NCI-H446 treated with DMSO at 0.1 percent for 48 hours (cell line): ENCODE measurements around the gene RFPL3.
"Not testable (repeated sequence)": the region's sequence is repeated elsewhere in the genome, so short reads cannot be mapped to it uniquely, and the experiment has no call there.

Experiments
- DNase-seq: peaks from one replicate; lab custom pipeline; 2025; lab: John Stamatoyannopoulos, UW

Gene RFPL3

DNA sequence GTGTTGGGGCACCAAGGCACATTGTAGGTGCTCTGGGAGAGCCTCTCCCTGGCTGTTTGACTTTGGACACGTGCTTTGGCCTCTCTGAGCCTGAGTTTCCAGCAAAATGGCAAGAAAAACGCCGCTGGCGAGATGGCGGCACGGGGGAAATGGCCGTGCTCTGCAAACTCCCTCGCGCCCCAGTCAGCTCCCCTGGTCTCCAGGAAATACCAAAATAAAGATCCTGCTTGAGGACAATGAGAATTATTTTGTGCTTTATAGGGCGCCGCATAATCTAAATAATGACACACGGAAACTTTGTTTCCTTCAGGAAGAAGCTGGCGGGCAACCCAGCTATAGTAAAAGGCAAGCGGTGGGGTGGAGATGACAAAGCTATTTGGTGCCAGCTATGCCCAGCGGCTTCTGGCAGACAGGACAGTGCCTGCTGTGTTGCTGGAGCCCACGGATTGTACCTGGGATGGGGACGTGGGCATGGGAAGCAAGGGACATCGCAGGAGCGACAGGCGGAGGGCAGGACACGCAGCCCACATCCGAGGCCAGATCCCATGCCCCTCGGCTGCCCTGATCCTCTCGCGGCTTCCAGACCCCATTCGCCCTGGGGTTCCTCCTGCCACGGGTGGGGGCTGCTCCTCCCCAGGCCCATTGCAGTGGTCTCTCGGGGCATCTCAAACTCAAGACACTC, 26.3 kb upstream of the RFPL3 start:
- no peak for DNase-seq

DNA sequence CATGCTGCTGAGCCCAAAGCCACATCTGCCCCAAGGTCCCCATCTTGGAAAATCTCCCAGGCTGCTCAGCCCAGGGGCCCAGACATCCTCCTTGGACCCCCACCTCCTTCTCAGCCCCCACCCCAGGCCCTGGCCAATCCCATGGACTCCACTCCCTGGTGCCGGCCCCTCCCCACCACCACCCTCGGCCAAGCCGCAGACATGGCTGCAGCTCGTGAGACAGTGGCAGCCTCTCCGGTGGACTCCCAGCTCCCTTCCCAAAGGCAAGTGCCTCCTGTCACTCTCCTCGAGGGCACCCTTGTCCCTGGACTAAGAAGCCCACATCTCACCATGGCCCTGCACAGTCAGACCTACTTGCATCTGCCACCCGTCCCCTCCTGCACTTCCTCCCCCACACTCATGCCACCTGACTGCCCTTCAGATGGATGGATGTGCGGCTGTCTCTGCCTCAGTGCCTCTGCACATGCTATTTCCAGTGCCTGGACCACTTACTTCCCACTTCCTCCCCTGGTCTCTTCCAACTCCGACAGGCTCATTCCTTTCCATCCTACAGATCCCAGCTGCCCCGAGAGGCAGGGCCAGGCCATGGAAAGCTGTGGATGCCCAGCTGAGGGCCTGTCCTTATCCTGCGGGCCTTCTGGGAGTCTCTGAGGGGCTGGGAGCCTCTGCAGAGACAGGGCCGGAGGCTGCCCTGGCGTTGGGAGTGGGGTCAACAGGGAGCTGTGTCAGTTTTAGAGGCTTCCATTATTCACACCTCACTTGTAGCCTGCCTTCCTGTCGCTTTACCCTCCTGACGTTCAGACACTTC, 25.5 kb upstream of the RFPL3 start:
- no peak for DNase-seq

DNA sequence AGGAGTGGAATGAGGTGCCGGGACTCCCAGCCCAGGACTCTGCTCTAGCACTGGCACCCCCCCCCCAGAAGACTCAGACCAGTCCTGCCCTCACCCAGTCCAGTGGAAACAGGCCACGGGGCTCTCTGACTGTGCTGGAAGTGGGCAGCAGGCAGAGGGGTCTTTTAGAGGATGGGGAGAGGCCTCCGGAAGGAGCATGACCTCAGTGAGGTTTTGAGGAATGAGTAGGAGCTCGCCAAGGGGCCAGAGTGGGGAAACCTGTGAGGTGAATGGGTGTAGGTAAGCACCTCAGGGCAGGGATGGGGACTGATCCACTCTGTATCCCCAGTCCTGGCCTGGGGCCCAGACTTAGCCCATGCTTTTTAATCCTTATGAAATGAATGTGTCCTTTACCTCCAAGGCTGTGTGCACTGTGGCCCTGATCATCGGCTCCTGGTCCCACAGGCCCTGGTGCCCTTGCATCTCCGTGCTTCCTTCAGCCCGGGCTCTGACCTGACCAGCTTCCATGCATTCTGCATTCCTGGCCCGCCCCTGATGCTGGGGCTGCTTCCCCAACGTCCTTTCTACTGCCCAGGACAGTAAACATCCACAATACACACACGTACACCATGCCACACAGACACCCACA, 24.4 kb upstream of the RFPL3 start:
- no peak for DNase-seq

DNA sequence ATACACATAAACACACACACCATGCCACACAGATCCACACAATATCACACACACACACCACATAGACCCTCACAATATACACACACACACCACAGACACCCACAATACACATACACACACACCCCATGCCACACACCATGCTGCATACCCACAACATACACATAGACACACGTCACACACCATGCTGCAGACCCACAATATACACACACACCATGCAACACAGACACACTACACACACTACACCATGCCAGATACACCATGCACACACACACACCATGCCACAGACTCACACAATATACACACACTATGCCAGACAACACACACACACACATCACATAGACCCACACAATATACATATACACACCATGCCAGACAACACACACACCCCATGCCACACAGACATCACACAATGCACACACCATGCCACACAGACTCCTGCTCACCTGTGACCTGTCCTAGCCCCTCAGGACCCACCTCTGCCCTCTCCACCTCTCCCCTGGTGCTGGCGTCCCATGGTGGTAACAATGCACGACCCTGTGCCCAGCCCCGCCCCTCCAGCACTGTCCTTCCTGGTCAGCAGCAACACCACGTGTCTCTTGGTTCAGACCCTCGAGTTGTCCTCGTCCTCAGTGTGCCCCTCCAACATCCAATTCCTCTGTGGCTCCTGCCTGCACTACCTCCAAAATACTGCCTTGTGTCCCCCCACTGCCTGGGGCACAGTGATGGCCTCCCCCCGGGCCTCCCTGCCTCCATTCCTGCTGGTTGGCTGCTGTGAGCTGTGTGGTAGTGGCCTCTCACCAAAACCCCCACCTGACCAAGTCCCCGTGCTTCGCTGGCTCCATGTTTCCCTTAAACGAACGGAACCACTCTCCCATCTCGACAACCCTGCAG, 23.7 kb upstream of the RFPL3 start:
- no peak for DNase-seq

DNA sequence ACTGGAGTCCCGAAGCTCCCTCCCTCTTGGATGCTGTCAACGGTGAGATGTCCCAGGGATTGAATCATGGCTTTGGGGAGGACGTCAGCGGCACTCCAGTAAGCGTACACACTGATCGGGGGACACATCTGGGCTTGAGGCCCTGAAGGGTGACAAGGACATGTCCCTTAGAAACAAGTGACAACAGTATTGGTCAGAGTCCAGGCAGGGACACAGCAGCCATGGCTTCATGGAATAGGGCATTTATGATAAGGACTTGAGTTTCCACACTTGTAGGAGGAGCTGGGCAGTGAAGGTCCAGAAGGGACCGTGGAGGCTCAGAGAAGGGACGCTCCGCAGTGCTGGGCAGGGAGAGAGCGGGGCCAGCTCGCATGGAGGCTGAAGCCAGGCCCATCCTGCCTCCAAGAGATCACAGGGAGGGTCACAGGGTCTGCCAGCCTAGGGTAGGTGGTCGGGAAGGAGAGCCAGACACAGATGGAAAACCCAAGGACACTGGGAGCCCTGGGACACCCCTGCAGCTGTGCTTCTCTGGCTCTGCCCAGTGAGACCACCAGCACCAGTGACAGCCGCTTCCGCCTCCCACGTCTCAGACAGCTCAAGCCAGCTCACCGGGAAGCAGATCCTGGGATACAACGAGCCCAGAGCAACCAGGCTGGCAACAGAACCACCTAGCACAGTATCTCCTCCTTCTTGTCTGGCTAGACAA, 22.9 kb upstream of the RFPL3 start:
- no peak for DNase-seq

DNA sequence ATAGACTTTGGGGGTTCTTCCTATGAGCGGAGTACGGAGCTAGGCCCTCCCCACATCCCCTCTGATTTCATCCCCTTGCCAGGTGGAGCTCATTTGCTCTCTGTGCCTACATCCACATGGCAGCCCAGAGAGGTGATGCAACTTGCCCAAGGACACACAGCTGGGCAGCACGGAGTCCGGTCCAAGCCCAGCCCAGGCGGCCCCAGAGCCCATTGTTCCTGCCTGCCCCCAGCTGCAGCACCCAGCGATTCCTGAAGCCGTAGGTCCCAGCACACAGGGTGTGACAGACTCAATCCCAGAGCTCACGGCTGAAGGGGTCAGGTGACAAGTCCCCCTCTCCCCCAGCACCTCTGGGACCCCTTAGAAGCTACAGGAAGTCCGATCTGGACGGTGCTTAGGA, 22.2 kb upstream of the RFPL3 start:
- no peak for DNase-seq

DNA sequence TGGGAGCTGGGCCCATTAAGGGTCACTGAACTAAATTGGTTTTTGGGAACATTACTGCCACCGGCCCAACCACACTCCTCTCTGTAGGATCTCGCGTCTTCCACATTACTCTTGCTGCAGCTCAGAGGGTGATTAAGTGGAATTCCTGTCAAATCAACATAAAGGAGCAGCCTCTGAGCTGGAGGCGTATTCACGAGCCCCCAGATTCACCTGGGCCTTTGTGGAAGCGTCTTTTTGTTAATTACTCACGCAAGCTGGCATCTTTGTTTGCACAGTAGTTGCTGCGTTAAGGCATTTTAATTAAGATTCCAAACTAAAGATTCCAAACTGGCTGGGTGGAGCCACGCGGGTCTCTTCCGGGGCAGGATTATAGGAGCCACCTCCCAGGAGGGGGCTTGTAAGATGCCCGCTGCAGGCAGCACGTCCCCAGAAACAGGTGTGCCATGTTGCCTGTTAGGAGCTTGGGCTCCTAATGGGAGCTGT, 21.5 kb upstream of the RFPL3 start:
- no peak for DNase-seq

DNA sequence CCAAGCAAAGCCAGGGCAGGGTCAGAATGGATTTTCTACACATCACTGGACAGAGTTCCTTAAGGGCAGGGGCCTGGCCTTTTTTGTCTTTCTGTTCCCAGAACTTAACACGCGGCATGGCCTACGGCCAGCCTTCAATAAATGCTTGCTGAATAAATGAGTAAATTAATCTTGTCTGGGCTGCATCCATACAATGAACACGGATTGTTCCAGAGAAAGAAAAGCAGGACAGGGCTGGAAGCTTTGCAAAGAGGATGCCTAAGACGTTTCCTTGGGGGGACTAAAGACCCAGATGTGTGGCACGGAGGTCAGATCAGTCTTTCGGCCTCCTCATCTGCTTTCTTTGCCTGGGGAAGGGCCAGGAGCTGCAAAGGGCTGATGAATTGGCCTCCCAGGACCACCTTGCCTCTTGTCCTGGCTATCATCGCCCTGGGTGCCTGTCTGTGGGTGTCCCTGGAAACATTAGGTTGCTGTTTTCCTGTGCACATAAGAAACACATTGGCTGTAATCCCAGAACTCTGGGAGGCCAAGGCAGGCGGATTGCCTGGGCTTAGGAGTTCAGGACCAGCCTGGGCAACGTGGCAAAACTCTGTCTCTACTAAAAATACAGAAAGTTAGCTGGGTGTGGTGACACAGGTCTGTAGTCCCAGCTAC, 20.8 kb upstream of the RFPL3 start:
- no peak for DNase-seq

DNA sequence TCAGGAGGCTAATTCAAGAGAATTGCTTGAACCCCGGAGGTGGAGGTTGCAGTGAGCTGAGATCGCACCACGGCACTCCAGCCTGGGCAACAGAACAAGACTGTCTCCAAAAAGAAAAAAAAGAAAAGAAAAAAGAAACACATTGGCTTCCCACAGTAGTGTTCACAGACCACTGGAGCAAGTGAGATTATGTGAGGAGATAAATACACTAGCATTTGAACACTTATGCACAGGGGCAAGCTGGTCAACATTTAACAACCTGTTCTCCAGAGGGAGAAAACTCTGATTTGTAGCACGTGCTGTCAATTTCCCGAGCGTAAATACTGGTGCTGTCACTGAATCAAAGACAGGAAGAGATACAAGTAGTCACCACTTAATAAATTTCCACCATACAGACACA, 20.2 kb upstream of the RFPL3 start:
- not testable (repeated sequence) for DNase-seq

DNA sequence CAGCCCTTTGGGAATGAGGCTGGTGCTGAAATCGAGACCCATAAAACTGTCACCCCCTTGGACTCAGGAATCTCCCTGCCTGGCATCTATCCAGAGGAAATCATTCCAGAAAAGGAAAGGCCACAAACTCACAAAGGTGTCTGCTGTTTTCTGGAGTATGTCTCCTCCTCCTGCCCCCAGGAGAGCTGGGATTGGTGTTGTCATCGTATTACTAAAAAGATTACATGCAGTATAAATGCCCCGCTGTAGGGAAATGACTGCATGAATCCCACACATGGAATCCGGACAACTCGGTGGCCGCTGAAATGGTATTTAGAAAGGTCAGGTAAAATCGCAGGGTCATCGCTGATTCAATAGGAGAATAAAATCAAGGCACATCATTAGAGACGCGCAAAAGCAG, 18.9 kb upstream of the RFPL3 start:
- no peak for DNase-seq

DNA sequence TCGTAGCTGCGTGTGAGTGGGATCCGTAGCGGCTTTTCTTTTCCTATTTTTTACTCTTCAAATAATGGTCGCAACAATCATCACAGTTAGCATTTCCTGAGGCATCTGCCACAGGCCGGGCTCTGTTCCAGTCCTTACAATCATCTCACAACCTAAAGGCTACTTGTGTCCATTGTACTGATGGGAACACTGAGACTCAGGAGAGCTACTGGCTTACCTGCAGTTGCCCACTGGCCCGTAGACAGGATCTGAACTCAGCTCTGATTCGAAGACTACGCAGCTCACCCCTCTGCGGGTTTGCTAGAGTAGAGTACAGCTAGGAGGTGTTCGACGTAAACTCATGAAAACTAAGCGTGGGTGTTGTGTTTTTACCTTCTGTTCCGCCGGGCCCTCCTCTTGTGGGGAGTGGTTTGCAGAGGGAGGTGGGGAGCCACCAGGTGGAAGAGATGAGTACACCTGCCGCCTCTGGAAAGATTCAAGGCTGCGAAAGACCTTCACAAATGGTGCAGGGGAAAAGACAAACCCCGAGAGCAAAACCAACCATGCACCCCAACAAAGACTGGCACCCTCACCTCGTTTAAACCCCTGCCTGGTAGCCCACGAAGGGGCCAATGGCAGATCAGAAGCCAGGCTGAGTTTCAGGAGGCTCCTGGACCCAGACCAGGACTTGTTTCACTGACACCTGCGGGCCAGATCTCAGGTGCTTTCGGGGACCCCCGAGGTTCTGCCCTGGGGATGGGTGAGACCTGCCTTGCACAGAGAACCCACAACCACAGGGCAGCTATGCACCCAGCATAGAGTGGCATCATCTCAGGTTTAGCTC, 18.3 kb upstream of the RFPL3 start:
- no peak for DNase-seq

DNA sequence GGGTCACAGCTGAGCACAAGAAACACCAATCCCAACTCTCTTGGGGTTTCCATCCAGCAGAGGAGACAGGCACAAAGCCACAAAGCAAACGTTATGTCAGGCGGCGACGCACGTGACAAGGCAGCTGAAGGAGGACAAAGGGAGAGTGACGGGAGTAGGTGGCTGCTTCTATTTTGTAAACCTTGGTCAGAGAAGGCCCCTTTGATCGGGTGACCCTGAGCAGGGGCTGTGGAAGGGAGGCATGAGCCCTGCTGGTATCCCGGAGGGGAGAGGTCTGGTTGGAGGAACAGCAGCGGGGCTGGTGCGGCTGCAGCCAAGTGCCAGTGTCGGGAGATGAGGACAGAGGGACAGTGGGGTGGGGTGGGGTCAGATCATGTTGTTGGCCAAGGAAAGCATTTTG, 17.3 kb upstream of the RFPL3 start:
- DNase-seq, result no peak

DNA sequence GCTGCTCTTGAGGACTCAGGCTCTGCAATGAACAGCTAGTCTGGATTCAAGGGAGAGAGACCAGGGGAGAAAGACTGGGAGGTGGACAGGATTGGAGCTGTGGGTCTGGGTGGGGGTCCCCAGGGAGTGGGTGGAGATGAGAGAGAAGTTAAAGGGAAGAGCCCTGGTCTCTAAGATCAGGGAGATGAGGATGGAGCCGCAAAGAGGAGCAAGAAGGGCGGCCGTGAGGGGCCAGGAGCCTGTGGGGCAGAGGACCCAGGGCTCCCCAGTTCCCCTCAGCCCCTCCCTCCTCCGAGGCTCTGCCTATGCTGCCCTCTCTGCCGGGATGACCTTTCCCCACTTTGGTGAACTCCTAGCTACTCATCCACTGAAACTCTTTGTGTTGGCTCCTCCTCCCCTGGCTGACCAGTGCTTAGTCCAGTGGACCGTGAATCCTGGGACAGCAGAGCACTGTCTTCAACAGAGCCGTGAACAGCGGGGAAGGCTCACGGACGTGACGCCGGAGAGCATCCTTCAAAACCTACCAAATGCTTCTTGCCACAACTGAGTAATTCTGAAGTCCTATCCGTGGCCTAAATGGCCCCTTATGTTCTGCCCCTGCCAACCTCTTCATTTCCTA, 16.4 kb upstream of the RFPL3 start:
- DNase-seq, result no peak

DNA sequence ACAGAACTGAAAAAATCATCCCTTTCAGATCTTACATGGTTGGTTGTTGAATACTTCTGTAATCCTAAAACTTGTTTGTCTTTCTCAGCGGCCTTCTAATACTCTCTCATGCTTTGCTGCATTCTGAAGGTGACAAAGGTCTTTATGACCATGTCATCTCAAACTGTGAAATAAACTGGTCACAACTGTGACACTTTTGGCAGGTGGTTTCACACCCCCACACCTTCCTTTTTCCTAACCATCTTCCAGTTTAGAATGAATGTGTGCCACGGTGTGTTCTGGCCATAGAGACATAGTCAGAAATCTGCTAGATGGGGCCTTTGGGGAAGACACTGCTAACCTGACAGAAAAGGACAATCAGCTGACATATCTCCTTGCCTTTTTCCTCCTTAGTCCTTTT, 14.7 kb upstream of the RFPL3 start:
- DNase-seq, result no peak

DNA sequence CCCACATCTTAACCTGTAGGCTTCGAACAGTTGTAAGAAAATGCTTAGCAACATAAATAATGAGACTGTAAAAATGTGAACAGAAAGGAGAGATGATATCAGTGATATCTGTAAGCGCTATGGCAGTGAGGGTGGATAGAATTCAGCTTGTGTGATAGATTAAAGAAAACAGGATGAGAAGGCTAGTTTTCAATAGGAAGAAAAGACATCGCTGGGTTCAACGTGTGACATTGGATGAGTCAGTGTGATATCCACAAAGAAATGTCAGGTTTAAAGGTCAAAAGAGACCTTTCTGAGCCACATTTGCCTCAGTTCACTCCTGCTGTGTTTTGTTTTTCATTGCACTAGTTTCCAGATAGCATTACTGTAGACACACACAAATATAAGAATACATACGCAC, 13.7 kb upstream of the RFPL3 start:
- DNase-seq, result no peak

DNA sequence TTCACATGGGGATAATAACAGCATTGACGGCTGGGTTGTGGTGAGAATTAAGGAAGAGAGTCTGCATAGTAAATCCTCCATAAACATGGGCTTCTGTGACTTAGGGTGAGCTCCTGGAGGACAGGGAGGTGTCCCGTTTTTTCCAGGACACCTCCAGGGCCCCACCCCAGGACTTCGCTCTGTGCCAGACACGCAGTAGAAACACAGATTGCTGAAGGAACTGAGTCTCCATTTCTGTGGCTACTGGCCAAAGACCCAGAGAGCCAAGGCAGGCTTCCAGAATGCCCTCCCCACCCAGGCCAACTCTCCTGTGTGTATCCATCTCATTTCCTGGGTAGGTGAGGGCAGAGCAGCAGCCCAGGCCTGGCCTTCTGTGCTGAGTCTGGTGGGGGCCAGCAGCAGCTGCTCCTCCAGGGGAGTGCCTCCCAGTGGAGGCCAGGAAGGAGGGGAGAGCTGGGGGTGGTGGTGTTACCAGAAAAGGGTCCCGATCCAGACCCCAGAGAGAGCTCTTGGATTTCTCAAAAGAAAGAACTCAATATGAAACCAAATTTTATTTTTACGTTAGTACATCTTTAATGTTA, 9.5 kb upstream of the RFPL3 start:
- DNase-seq, result peak; percentile 65

DNA sequence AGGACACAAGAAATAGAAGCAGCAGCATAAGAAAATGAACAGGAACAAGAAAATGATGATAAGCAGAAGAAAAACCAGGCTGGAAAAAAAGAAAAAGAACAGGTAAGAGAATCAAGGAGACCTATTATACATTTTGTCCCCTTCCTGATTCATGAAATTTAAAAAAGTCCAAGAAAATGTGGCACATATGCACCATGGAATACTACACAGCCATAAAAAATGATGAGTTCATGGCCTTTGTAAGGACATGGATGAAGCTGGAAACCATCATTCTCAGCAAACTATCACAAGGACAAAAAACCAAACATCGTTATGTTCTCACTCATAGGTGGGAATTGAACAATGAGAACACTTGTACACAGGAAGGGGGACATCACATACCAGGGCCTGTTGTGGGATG, 5.8 kb upstream of the RFPL3 start:
- not testable (repeated sequence) for DNase-seq

DNA sequence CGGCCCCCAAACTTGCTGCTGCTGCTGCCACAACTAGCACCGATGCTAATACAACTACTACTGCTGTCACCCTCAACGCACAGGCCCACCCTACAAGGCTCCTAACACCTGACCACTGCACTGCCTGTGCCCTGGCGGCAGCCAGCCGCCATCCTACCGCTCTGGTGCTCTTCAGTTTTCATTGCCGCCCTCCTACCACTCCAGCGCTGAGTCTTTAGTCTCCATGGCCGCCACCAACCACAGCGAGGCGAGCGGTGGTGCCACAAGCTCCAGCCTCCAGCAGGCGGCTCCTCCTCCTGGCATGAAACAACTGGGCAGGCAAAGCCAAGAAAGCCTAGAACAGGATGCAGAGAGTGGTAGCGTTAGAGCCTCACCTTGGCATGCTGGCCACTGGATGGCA, 5.0 kb upstream of the RFPL3 start:
- DNase-seq, result peak; percentile 34

DNA sequence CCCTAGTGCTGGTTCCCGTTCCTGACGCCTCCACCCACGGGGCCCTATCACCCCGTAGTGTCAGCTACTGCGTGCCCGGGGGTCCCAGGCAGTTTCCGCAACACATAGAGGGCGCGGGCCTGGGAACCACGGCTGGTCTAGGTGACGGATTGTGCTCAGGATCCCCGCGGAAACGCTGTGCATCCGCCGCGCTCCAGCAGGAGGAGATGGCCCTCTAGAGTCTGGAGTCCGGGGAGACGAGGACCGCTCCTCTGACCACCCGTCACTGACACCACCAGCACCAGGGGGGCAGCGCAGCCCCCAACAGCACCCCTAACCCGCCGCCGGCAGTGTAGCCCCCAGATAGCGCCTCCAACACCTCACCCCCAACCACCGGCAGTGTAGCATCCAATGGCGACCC, 4.4 kb upstream of the RFPL3 start:
- no peak for DNase-seq
